Stimulated activated CD4-positive, alpha-beta T cell treated with anti-CD3 and anti-CD28 coated beads, Interleukin-1b, Interleukin-23, amount 100 ng/mL, for 24 hours (primary cell): ENCODE measurements around the gene CHD3.

Experiments used
- DNase-seq, 4 experiments: peaks; one replicate each; pipeline ENCODE4 v3.0.0-alpha.2; 2020; ENCODE audit warnings: low read depth in 4 of 4, low spot score in 1 of 4

The CHD3 gene

DNA sequence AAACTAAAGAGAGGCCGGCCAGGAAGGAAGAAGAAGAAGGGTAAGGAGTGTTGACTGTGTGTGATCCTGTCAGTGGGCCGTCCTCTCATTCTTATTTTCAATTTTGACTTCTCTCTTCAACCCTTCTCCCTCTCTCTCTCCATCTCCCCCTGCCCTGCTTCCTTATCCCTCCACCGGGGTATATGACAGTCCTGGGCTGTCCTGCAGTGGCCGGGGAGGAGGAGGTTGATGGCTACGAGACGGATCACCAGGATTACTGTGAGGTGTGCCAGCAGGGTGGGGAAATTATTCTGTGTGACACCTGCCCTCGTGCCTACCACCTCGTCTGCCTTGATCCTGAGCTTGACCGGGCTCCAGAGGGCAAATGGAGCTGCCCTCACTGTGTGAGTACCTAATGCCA, 5.6 kb downstream of the CHD3 start:
- DNase-seq: no peak

DNA sequence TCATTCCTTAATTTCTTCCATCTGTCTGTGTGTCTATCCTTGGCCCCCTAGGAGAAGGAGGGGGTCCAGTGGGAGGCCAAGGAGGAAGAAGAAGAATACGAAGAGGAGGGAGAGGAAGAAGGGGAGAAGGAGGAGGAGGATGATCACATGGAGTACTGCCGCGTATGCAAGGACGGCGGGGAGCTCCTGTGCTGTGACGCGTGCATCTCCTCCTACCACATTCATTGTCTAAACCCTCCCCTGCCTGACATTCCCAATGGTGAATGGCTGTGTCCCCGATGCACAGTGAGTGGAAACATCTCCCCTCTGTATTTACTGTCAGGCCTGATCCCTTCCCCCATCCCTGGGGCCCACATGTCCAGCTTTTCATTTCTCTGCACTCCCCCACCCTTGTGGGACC, 6.3 kb downstream of the CHD3 start:
- no peak for DNase-seq

DNA sequence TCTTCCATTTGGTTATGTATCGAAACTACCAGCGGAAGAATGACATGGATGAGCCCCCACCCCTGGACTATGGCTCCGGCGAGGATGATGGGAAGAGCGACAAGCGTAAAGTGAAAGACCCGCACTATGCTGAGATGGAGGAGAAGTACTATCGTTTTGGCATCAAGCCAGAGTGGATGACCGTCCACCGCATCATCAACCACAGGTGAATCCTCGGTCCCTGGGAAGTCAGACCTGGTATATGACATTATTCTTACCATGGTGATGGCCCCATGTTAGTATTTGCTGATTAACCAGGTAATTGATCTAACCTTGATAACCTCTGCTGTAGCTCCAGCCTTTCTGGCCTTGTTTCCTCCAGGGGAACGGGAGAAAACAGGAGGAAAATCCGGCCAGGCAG, 8.5 kb downstream of the CHD3 start:
- no peak for DNase-seq

DNA sequence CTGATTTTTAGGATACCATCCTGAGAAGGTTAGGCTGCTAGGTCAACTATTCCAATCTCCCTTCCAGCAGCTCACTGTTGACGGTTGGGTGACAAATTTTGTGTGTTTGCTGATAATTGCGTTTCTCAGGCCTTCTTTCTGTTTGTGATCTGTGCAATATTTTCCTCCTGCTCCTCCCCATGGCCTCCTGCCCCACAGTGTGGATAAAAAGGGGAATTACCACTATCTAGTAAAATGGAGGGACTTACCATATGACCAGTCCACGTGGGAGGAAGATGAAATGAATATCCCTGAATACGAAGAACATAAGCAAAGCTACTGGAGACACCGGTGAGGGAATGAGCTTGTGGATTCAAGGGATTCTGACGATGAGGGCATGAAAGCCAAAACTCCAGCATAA, 9.2 kb downstream of the CHD3 start:
- no peak for DNase-seq

DNA sequence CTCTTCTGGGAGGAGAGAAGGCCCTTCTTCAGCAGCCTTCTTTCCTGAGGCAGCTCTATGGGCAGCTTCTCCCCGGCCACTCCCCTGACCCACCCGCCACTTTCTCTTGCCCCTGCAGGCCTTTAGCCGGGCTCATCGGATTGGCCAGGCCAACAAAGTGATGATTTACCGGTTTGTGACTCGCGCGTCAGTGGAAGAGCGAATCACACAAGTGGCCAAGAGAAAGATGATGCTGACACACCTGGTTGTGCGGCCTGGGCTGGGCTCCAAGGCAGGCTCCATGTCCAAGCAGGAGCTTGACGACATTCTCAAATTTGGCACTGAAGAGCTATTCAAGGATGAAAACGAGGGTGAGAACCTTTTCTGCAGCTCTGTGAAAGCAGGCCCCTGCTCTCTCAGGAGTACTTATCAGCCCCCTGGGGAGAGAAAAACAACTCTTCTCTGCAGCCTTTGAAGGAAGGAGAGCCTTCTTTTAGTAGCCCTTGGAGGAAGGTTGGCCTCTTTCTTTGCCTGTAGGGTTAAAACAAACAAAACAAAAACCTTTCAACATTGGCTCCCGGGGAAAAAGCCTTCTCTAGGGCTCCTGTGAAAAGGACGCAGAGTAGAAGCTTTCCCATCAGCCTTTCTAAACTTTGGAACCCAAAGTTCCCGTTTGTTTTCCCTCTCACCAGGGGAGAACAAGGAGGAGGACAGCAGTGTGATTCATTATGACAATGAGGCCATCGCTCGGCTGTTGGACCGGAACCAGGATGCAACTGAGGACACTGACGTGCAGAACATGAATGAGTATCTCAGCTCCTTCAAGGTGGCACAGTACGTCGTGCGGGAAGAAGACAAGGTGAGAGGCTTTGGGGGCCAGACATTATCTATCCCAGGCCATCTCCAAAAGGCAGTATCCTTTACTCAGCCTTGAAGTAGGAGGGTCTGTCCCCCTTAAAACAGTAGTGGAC, 14.8 kb downstream of the CHD3 start:
- DNase-seq: no peak

DNA sequence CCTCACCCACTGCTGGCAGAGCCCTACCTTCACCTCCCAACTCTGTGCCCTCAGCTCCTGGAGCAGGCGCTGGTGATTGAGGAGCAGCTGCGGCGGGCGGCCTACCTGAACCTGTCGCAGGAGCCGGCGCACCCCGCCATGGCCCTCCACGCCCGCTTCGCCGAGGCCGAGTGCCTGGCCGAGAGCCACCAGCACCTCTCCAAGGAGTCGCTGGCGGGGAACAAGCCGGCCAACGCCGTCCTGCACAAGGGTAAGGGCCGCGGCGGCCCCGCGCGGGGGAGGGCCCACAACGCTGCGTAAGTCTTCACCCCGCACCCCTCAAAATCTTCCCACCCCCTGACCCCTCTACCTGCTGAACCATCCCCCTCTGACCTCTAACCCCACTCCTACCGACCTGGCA, 20.5 kb downstream of the CHD3 start:
- DNase-seq: no peak

DNA sequence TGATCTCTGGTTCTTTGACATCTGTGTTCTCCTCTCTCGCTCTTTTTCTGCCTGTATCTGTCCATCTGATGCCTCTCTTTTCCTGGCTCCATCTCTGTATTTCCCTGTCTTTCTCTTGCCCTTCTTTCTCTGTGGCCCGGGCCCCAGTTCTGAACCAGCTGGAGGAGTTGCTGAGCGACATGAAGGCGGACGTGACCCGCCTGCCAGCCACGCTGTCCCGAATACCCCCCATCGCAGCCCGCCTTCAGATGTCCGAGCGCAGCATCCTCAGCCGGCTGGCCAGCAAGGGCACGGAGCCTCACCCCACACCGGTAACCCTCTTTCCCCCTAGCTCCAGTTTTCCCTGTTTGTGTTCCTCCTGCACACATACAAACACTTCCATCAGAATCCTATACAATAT, 21.7 kb downstream of the CHD3 start:
- no peak for DNase-seq

DNA sequence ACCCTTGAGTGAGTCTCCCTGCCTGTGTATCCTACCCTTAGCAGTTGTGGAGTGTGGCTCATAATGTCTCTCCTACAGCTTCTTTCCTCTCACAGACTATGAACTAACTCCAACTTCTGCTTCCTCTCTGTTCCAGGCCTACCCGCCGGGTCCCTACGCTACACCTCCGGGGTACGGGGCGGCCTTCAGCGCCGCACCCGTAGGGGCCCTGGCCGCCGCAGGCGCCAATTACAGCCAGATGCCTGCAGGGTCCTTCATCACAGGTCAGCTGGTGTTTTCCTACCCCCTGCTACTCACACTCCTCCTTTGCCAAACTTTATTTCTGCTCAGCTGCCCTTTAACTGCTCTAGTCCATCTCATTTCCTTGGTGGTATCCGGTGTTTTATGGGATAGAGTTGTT, 22.1 kb downstream of the CHD3 start:
- no peak for DNase-seq

DNA sequence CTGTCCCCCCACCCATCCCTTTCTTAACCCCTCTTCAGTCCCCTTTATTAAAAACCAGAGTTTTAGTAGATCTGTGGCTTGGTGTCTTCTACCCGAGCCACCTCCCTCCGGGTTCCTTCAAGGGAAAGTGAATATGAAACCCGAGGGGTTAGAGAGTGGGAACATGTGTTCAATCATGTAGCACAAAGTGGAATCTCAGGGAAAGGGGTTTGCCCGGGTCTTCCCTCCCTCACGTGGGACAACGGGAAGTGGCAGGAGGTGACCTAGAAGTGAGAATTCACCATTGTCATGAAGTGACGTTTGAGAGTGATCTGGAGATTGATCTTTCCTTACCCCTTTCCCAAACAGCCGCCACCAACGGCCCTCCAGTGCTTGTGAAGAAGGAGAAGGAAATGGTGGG, 22.5 kb downstream of the CHD3 start:
- no peak for DNase-seq

DNA sequence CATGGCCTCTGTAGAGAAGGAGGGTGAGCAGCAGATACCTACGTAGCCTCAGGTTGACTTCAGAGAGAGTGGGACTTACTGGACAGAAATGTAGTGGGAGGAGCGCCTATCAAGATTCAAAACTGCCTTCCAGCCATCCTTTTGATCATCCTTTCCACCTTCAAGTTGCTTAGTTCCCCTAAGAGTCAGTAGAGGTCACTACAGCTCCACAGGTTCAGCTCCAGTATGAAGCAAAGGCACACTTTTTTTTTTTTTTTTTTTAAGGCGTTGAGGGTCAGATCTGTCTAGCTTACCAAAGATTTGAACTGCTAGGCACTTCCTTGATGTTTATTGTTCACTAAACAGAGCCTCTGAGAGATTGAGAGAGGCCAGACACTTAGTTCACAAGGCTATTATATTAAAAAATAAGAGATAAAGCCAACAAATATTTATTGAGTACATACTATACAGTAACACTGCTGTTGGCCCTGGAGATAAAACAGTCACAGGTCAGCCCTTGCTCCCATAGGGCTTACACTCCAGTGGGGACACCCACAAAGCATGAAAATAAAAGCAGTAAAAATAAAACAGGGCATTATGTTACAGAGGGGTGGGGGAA, 24.4 kb downstream of the CHD3 start:
- no peak for DNase-seq

DNA sequence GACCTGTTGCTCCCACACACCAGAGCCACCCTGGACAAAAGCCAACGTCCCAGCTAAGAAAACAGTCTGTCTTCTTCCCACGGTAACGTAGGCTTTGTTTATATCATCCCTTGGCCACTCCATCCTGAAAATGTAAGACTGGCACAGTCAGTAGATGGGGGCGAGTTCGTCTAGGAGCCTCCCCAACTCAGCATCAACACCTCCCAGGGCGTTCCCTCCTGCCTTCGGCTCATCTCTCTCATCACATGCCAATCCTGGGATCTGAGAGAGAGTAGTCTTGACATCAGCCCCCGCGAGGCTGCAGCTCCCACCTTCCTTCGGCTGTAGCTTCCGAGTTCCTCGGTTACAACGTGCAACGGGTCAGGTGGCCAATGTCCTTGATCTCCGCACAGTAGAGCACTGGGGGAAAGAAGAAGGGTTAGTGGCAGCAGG, 26.6 kb downstream of the CHD3 start:
- DNase-seq: no peak

DNA sequence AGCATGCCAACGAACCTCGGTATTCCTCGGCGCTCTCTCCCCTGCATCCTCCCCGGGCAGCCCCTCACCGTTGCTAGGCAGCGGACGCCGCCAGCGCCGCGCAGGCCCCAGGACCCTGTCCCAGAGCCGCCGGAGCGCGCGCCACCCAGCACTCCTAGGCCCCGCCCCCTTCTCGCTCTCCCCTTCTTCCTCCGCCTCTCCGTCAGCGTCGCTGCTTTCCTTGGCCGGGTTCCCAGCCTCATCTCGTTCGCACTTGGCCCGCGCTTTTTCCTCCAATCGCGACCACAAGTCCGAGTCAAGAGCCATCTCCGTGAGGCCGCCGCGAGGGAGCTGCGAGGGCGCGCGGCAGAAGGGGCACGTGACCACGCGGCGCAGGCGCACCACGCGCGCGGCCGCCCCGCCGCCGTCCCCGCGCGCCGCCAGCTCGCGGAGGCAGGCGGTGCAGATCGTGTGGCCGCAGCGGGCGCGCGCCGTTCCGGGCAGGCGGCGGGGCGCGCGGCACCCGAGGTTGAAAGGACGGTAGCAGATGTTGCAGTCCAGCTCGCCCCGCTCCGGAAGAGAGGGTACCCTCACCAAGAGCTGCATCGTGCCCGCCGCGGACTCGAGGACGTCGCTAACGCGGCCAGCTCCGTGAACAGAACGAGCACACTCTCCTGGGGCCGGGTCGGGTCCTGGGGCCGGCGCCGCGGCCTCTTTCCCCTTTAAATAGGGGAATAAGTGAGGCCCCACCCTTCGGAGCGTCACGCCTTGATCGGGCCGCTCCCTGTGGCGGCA, 27.2 kb downstream of the CHD3 start, which contains the start of gene RNF227:
Gene RNF227, minus strand, starts transcription at position 679 of the 774 bp plus-strand sequence. Its CDS starts 94 bp downstream, at position 585.
- DNase-seq: peak; percentile 69 to 88 (median 80)

DNA sequence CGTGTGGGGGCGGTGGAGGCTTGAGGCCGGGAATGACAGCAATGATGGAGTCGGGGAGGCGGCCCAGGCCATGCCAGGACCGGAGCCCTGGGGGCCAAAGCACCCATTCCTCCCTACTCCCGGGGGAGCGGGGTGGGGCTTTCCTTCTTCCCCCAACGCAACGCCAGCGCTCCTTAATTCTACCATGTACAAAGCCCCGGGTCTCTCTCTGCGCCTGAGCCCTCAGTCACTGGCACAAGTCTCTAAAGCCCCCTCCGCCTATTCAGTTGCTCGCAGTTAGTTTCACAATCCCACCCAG, 27.7 kb downstream of the CHD3 start:
- DNase-seq: no peak

DNA sequence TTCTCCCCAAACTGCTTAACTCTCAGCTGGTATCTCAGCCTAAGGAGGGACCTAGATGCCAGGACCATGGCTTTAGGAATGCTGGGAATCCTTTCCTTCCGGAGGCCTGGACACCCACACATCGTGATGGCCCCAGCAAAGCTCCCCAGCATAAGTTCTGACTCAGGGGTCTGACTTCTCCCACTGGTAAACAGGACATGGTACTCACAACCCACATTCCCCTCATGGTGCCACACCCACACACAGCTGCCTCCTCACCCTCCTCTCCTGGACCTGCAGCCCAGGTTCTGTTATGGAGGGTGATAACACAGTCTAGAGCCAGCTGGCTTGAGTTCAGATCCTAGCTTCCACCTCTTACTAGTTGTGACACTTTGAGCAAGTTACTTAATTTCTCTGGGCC, 28.2 kb downstream of the CHD3 start:
- no peak for DNase-seq

DNA sequence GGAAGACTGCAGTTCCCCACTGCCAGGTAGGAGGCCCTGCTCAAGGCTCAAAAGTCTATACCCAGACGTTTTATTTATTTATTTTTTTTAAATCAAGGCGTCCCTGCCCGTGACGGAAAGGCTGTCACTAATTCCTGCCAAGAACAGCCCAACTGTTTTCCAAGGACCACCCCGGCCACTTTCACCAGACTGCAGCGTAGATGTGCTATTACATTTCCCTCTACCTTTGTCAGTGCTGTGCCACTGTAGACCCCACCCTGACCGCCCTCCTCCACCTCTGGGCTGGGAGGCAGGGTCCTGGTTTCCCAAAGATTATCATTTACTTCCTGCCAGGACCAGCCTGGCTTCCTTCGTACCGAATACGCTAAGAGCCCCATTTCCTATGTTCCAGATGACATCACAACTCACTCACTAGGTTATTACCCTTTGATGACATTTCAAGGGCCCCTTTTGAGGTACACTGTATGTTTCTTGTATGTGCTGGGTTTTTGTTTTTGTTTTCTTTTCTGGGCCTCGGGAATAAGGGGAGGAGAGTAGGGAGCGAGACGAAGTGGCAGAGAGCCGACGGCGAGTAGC, 33.8 kb downstream of the CHD3 start:
- no peak for DNase-seq

DNA sequence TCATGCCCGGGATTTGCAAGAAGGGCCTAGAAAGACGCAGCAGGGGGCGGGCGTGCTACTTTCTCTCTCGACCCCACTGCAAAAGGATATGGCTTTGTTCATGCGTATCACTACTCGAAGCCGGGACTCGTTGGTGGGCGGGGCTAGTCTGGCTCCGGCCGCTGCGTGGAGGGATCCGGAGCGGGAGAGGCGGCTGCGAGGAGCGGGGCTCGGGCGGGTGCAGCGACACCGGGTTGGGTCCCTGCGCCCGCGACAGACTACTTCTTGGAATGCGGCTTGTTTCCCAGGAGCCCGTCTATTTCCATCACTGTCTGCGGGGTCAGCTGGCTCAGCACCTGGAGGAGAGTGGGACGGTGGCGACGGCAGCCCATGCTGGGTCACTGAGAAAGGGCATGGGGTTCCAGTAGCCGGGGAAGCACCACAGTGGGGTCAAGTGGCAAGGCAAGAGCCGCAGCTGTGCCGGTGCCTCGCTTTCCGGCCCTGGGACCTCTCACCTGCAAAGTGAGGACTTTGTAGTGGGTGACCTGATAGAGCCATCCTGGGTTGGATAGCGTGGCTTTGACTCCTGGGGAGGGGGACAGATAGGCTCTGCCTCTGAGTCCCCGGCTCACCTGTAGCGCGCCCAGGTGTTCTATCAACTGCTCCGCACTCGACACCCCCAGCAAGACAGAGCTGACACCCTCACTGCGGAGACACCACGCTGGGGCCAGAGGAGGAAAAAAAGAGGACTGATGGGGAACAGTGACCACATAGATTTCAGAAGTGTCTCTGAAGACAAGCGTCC, 34.4 kb downstream of the CHD3 start:
- peak; percentile 55 to 75 (median 70) for DNase-seq

DNA sequence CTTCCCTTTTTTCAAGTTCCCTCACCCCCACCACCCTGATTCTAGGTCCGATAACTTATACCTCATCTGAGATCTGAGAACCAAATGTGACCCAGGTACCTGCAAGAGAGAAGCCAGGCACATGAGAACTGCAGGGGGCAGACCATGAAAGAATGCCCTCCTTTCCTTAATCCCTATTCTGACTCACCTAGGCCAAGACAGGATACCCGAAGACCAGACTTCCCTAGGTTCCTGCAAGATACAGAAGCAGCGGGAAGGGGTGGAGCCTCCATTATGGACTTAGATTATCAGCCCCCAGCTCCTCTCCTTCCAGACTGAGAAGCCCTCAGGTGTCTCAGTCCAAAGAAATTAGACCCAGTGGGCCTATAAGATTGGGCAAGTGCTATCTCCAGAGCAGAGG, 39.0 kb downstream of the CHD3 start:
- DNase-seq: no peak

DNA sequence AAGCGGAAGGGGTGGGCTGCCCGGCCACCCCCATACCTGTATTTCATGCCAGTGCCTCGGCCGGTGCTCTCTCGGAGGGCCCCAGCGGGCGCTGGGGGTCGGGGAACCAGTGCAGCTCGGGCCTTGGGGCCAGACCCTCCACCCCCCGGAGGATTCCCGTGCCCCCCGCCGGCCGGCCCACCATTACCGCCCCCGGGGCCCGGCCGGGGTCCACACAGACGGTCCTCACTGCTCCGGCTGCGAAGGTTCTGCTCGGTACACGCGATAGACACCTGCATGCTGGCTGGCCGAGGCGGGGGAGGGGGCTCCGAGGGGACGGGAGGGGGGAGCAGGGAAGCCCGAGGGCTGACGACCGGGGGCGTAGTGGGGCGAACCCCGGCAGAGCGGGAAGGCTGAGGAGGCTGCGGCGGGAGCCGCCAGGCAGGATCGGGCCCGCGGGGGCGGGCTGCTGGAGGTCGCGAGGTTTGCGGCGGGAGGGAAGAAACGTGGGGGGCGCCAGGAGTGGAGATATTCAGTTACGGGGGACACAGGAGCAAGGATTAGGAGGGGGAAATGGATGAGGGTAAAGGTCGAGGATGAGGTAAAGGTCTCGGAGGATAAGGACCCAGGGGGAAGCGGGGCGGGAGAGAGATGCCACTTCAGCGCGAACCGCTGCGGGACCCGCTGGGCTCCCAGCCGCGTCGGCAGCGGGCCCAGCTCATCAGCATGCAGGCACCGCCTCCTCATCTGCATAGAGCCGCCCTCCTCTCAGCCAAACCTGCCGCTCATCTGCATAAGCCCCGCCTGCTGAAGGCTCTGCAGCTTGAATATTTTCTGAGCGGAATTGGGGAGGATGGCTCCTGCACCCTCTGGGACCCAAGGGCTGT, 40.8 kb downstream of the CHD3 start, which contains the start of gene KCNAB3:
Gene KCNAB3, minus strand, starts transcription at position 699 of the 866 bp plus-strand sequence. Its CDS starts 421 bp downstream, at position 278.
- DNase-seq: peak in 1 of 4 experiments; percentile 39

DNA sequence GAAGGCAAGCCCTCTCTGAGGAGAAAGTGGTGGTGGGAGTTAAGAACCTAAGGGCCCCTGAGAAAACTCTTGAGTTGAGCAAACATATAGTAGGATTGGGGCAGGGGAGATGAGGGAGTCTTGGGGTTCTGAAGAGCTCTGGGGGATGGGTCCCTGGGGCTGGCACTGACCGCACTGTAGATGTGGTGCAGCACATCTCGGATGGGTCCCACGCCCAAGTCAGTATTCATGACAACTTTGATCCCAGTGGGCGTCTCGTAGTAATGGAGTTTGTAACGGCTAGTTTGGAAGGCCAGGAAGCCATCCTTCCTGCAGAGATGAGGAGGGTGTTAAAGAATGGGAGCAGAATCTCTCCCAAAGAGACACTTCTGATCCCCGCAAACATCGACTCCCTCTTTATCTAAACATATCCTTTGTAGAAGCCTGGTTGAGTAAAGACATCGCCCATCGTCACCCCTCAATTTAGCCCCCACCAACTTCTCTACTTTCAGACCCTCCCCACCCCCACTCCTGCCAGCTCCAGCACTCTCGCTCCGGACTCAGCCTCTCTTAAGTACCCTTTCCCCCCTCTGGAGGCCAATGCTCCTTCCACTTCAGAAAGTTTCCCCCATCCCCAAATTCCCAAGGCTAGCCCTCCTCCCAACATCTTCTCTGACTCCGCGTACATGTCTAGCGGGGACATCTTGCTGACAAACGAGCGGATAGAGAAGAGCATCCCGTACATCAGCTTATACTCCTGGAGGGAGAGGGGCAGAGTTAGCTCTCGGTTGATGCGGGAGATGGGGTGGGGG, 42.4 kb downstream of the CHD3 start:
- DNase-seq: no peak
